Measurements from ENCODE around the gene COL13A1.

The COL13A1 gene

GRCh38 chr10:69893271-69893900 is 91.7 kb downstream of the COL13A1 start:
- Mint-ChIP-seq H3K4me1 (no peaks in the 10 kb centered on the region), H3K4me3 (no peak overlapping the region), H3K36me3 (ENCODE audit: insufficient read depth) (no peaks in the 10 kb centered on the region), H3K9me3 (no peaks in the 10 kb centered on the region), H3K27ac (ENCODE audit: low read depth) (no peak overlapping the region), H3K27me3 (no peaks in the 10 kb centered on the region)
- DNase-seq (ENCODE audit: low spot score in 2 of 2), result no peak
- no peak for ATAC-seq (replicated peaks; ENCODE audit: extremely low read depth, poor library complexity, severe bottlenecking)

DNA sequence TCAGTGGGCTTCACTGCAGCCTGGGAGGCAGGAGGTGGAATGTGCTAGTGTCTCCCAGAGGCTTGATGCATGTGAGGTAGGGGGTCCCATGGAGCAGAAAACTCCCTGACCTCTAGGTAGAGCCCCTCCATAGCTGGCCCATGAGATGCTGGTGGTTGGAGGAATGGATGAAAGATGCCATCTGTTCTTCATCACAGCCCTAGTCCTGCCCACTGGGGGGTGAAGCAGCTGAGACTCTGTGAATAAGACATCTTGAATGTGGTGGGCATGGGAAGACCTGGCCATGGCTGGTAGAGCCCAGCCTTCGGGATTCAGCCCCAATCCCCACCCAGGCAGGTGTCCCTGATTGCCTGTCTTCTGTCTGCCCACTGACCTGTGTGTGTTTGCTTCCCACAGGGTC is 92.5 kb downstream of the COL13A1 start:
- Mint-ChIP-seq H3K36me3 (ENCODE audit: insufficient read depth) (no peaks in the 10 kb centered on the region), H3K27ac (ENCODE audit: low read depth) (no peak overlapping the region), H3K4me3 (no peak overlapping the region), H3K4me1 (no peaks in the 10 kb centered on the region), H3K27me3 (no peaks in the 10 kb centered on the region), H3K9me3 (no peaks in the 10 kb centered on the region)
- DNase-seq (ENCODE audit: low spot score in 2 of 2) (no peak), ATAC-seq (replicated peaks; ENCODE audit: extremely low read depth, poor library complexity, severe bottlenecking) (no peak)

GRCh38 chr10:69895759-69896158 is 94.1 kb downstream of the COL13A1 start:
- Mint-ChIP-seq H3K9me3 (no peaks in the 10 kb centered on the region), H3K4me1 (no peaks in the 10 kb centered on the region), H3K27ac (ENCODE audit: low read depth) (no peak overlapping the region), H3K4me3 (no peak overlapping the region), H3K27me3 (no peaks in the 10 kb centered on the region), H3K36me3 (ENCODE audit: insufficient read depth) (no peaks in the 10 kb centered on the region)
- no peak for DNase-seq (ENCODE audit: low spot score in 2 of 2)
- no peak for ATAC-seq (replicated peaks; ENCODE audit: extremely low read depth, poor library complexity, severe bottlenecking)

DNA sequence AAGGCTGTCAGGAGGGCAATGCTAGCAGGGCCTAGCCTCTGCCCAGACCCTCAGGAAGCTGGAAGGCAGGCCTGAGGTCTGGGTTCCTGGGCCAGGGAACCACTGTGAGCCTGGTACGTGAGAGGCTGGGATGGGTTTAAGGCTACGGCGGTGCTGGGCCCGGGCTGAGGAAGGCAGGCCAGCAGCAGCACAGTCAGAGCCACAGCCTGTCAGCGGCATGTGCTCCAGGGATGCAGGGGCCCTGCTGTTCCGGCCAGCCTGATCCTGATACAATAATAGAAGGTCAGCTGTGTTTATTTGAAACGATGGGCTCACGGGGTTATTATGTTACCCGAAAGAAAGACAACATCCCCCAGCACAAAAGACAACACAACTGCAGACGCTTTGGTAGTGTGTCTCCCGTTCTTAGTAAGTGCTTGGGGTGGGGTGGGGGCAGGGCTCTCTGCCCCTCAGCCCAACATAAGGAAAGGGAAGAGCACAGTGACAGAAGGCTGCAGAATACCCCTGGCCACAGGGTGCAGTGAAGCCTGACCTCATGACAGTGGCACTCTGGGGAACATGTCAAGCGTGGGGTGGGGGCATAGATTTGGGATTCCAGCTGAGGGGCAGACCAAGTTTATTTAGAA is 95.0 kb downstream of the COL13A1 start:
- H3K27me3 Mint-ChIP-seq, result no peaks in the 10 kb centered on the region
- DNase-seq (ENCODE audit: low spot score in 2 of 2), result no peak
- no peak overlapping the region for H3K4me3 Mint-ChIP-seq
- ATAC-seq (replicated peaks; ENCODE audit: extremely low read depth, poor library complexity, severe bottlenecking), result no peak
- no peak overlapping the region for H3K27ac Mint-ChIP-seq (ENCODE audit: low read depth)
- no peaks in the 10 kb centered on the region for H3K4me1 Mint-ChIP-seq
- no peaks in the 10 kb centered on the region for H3K9me3 Mint-ChIP-seq
- H3K36me3 Mint-ChIP-seq (ENCODE audit: insufficient read depth), result no peaks in the 10 kb centered on the region

- Mint-ChIP-seq H3K4me3 (no peak overlapping the region), H3K27ac (ENCODE audit: low read depth) (no peak overlapping the region), H3K27me3 (no peaks in the 10 kb centered on the region), H3K9me3 (no peaks in the 10 kb centered on the region), H3K36me3 (ENCODE audit: insufficient read depth) (no peaks in the 10 kb centered on the region), H3K4me1 (no peaks in the 10 kb centered on the region)
- no peak for ATAC-seq (replicated peaks; ENCODE audit: extremely low read depth, poor library complexity, severe bottlenecking)
- DNase-seq (ENCODE audit: low spot score in 2 of 2), result no peak
Measured at GRCh38 chr10:69897432-69897831, 95.7 kb downstream of the COL13A1 start.

DNA sequence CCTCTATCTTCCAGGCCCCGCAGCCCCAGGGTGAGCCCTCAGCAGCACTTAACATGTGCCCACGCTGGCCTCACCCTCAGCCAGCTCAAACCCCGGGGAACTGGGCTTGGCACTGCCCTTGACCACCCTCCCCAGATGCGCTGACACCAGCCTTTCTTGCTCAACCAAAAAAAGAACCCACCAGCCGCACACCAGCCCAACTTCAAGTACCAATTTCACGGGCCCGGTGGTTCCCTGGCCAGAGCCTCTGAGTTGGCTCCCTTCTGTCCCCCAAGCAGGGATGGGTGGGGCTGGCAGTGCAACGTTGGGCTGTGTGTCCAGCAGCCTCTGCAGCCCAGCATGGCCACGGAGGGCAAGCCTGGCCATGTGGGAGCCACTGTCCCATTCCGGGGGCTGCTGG is 96.3 kb downstream of the COL13A1 start:
- no peak for ATAC-seq (replicated peaks; ENCODE audit: extremely low read depth, poor library complexity, severe bottlenecking)
- Mint-ChIP-seq H3K9me3 (no peaks in the 10 kb centered on the region), H3K27ac (ENCODE audit: low read depth) (no peak overlapping the region), H3K4me1 (no peaks in the 10 kb centered on the region), H3K36me3 (ENCODE audit: insufficient read depth) (no peaks in the 10 kb centered on the region), H3K27me3 (no peaks in the 10 kb centered on the region), H3K4me3 (no peak overlapping the region)
- DNase-seq (ENCODE audit: low spot score in 2 of 2), result no peak

GRCh38 chr10:69898524-69898923 is 96.8 kb downstream of the COL13A1 start:
- H3K27ac Mint-ChIP-seq (ENCODE audit: low read depth), result no peak overlapping the region
- no peak for ATAC-seq (replicated peaks; ENCODE audit: extremely low read depth, poor library complexity, severe bottlenecking)

DNA sequence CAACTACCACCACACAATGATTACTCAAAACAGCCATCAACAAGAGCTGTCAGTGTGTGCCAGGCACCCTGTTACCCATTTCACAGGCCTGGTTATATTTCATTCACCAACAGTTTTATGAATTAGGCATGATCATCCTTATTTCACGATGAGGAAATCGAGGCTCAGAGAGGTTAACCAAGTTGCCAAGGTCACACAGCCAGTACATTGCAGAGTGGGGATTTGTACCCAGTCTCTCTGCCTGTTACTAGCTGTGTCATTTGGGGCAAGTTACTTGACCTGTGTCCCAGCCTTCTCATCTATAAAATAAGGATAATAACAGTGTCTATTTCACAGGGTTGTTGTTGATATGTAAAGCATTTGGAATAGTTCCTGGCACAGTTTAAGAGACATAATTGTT is 97.2 kb downstream of the COL13A1 start:
- Mint-ChIP-seq H3K27ac (ENCODE audit: low read depth) (no peak overlapping the region), H3K9me3 (no peaks in the 10 kb centered on the region), H3K4me1 (no peaks in the 10 kb centered on the region), H3K4me3 (no peak overlapping the region), H3K36me3 (ENCODE audit: insufficient read depth) (no peaks in the 10 kb centered on the region), H3K27me3 (no peaks in the 10 kb centered on the region)
- DNase-seq (ENCODE audit: low spot score in 2 of 2) (no peak), ATAC-seq (replicated peaks; ENCODE audit: extremely low read depth, poor library complexity, severe bottlenecking) (no peak)

More at GRCh38 chr10:69898524-69898923, 96.8 kb downstream of the COL13A1 start:
- H3K27me3 Mint-ChIP-seq, result no peaks in the 10 kb centered on the region
- no peaks in the 10 kb centered on the region for H3K4me1 Mint-ChIP-seq
- H3K36me3 Mint-ChIP-seq (ENCODE audit: insufficient read depth), result no peaks in the 10 kb centered on the region
- no peak for DNase-seq (ENCODE audit: low spot score in 2 of 2)
- no peak overlapping the region for H3K4me3 Mint-ChIP-seq
- H3K9me3 Mint-ChIP-seq, result no peaks in the 10 kb centered on the region

- Mint-ChIP-seq H3K4me1 (no peaks in the 10 kb centered on the region), H3K9me3 (no peaks in the 10 kb centered on the region), H3K27ac (ENCODE audit: low read depth) (no peak overlapping the region), H3K36me3 (ENCODE audit: insufficient read depth) (no peaks in the 10 kb centered on the region), H3K4me3 (no peak overlapping the region), H3K27me3 (peaks cover under 1% of the 10 kb centered on the region)
- ATAC-seq (replicated peaks; ENCODE audit: extremely low read depth, poor library complexity, severe bottlenecking), result no peak
- no peak for DNase-seq (ENCODE audit: low spot score in 2 of 2)
Measured at GRCh38 chr10:69899727-69900595, 98.3 kb downstream of the COL13A1 start.

- Mint-ChIP-seq H3K27me3 (peaks cover 10% of the 10 kb centered on the region), H3K4me3 (no peak overlapping the region)
- ATAC-seq (replicated peaks; ENCODE audit: extremely low read depth, poor library complexity, severe bottlenecking), result no peak
Measured at GRCh38 chr10:69901022-69901421, 99.3 kb downstream of the COL13A1 start.

GRCh38 chr10:69901628-69902505 is 100.2 kb downstream of the COL13A1 start:
- no peak for DNase-seq (ENCODE audit: low spot score in 2 of 2)
- H3K4me3 Mint-ChIP-seq, result no peak overlapping the region
- peaks cover 10% of the 10 kb centered on the region for H3K27me3 Mint-ChIP-seq
- H3K36me3 Mint-ChIP-seq (ENCODE audit: insufficient read depth), result no peaks in the 10 kb centered on the region
- H3K27ac Mint-ChIP-seq (ENCODE audit: low read depth), result no peak overlapping the region
- no peaks in the 10 kb centered on the region for H3K9me3 Mint-ChIP-seq
- ATAC-seq (replicated peaks; ENCODE audit: extremely low read depth, poor library complexity, severe bottlenecking), result no peak
- H3K4me1 Mint-ChIP-seq, result no peaks in the 10 kb centered on the region

More at GRCh38 chr10:69901022-69901421, 99.3 kb downstream of the COL13A1 start:
- no peak overlapping the region for H3K27ac Mint-ChIP-seq (ENCODE audit: low read depth)
- H3K9me3 Mint-ChIP-seq, result no peaks in the 10 kb centered on the region
- no peaks in the 10 kb centered on the region for H3K36me3 Mint-ChIP-seq (ENCODE audit: insufficient read depth)
- no peak for DNase-seq (ENCODE audit: low spot score in 2 of 2)
- H3K4me1 Mint-ChIP-seq, result no peaks in the 10 kb centered on the region

GRCh38 chr10:69902835-69903535 is 101.3 kb downstream of the COL13A1 start:
- H3K4me1 Mint-ChIP-seq, result no peaks in the 10 kb centered on the region
- H3K27ac Mint-ChIP-seq (ENCODE audit: low read depth), result no peak overlapping the region
- DNase-seq (ENCODE audit: low spot score in 2 of 2), result no peak
- H3K36me3 Mint-ChIP-seq (ENCODE audit: insufficient read depth), result peaks cover 2% of the 10 kb centered on the region
- H3K4me3 Mint-ChIP-seq, result no peak overlapping the region
- peak; percentile 14 for ATAC-seq (replicated peaks; ENCODE audit: extremely low read depth, poor library complexity, severe bottlenecking)
- no peaks in the 10 kb centered on the region for H3K9me3 Mint-ChIP-seq
- H3K27me3 Mint-ChIP-seq, result peaks cover 10% of the 10 kb centered on the region
